Epithelial cell of esophagus (primary cell): ENCODE results near the gene ST6GALNAC4.

Experiments used
- DNase-seq: peaks from one replicate; pipeline ENCODE4 v3.0.0; 2010; ENCODE audit warnings: low read depth
- H3K4me3 ChIP-seq: 2 replicates; pipeline ENCODE4 v1.5.1; 2011; ENCODE audit warnings: mild to moderate bottlenecking, low read length, control low read depth
- CTCF ChIP-seq: IDR thresholded peaks from 2 replicates; pipeline ENCODE4 v1.5.1; 2011; ENCODE audit warnings: low read depth, mild to moderate bottlenecking, low read length, control low read depth, inconsistent platforms; ENCODE audit not compliant: insufficient read depth; ENCODE audit errors: missing control alignments

Gene ST6GALNAC4

DNA sequence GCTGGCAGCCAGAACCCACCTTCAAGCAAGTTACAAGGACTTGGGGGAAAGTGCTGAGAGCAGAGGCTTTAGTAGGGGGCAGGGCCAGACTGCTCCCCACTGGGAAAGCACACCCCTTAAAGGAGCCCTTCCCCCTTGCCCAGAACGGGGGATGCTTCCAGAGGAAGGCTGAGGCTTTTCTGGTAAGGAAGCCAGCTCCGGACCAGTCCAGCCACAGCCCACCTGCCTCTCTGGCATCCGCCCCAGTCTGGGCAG is 25.0 kb upstream of the ST6GALNAC4 start:
- DNase-seq: no peak
- no peak for TF ChIP-seq CTCF
- no peak overlapping the region for H3K4me3 ChIP-seq

DNA sequence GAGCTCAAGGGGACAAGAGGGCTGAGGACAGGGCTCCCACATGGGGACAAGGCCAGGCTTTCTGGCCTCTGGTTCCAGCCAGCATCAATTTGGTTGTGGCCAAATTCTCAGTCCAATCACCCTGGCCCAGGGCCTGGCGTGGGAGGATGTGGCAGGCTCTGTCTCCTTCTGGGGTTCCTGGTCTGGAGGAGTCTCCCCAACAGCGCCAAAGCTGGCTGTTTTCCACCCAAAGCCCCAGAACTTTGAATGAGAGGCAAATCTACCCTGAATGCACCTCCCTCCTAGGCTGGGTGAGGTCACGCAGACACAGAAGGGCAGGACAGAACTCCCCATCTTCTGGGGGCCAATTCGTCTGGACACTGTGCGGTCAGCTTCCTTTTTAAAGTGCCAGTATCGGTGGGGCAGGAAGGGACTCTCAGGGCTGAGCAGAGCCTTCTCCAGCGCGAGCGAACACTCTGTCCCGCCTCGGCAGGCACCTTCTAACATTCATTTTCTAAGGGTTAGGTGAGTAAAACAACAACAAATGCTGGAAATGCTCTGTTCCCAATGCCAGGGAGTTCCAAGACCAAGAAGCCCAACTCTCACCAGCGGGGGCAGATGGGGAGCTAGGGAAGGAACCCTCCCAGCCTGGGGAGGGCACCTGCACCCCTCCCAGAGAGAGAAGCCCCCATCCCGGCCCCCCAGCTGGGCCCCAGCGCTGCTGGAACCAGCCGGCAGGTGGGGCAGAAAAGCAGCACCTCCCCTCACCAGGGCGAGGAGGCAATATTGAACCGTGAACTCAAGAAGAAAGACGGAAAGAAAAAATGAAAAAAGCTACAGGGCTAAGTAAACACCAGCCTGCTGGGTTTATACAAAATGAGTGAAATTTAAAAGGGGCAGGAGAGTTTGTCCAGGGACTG is 24.5 kb upstream of the ST6GALNAC4 start:
- TF ChIP-seq CTCF: no peak
- no peak for DNase-seq
- H3K4me3 ChIP-seq: no peak overlapping the region

GRCh38 chr9:127940593-127940992 is 23.8 kb upstream of the ST6GALNAC4 start:
- no peak for TF ChIP-seq CTCF
- DNase-seq: no peak

GRCh38 chr9:127938298-127938690 is 21.5 kb upstream of the ST6GALNAC4 start:
- peak overlapping the region; percentile 86 for H3K4me3 ChIP-seq
- no peak for TF ChIP-seq CTCF

More at GRCh38 chr9:127940593-127940992, 23.8 kb upstream of the ST6GALNAC4 start:
- H3K4me3 ChIP-seq: no peak overlapping the region

GRCh38 chr9:127937388-127938297 is 20.8 kb upstream of the ST6GALNAC4 start, which contains the start of gene DPM2:
Gene DPM2 (minus strand): TSS chr9:127937854. CDS start chr9:127937820, 34 bp downstream.
- TF ChIP-seq CTCF: no peak
- DNase-seq: peak; percentile 84
- H3K4me3 ChIP-seq: peak within 1 kb of the TSS; percentile 86

More at GRCh38 chr9:127938298-127938690, 21.5 kb upstream of the ST6GALNAC4 start:
- no peak for DNase-seq

DNA sequence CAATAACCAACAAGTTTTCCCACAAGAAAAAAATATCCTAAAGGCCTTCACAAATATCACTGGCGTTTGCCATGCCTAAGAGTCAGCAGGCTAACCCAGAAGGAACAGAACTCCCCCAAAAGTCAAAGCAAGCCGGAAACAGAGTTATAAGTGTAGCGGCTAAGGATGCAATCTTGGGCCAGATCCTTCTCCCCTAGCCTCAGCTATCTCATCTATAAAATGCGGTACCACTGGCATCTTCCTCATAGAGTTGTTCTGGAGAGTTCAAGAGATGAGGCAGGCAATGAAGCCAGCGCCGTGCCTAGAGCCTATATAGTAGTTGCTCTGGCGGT is 20.2 kb upstream of the ST6GALNAC4 start:
- DNase-seq: no peak
- peak overlapping the region; percentile 86 for H3K4me3 ChIP-seq
- no peak for TF ChIP-seq CTCF
